ENCODE measurements around the gene L3MBTL4. TPM values are rescaled to one million over a fixed set of nuclear protein-coding genes. Genes with fewer than 3 reads are reported as not detected.

L3MBTL4 gene
- total RNA-seq, 1 experiment from 2014 or later = 2.1 TPM

GRCh38 chr18:5966514-5966913, 448.2 kb downstream of the L3MBTL4 start:
- peaks cover 30% of the 10 kb centered on the region for H3K27me3 Mint-ChIP-seq (ENCODE audit: unreplicated experiment)
- H3K4me3 Mint-ChIP-seq (ENCODE audit: low read depth, unreplicated experiment) = no peak overlapping the region
- H3K27ac Mint-ChIP-seq (ENCODE audit: unreplicated experiment) = no peak overlapping the region
- CTCF ChIA-PET = no interaction called here
- no peak for DNase-seq
- intact Hi-C loops (cut with micrococcal nuclease; ENCODE audit: unreplicated experiment) = no loop called here
- no peaks in the 10 kb centered on the region for H3K36me3 Mint-ChIP-seq (ENCODE audit: insufficient read depth, unreplicated experiment)
- no TSS peak for BruUV-seq (replicated peaks)
- TF ChIP-seq CTCF (IDR thresholded peaks at IDR 0.05; ENCODE audit: unreplicated experiment) = no peak
- H3K9me3 Mint-ChIP-seq (ENCODE audit: low read depth, unreplicated experiment) = no peaks in the 10 kb centered on the region
- H3K4me1 Mint-ChIP-seq (ENCODE audit: low read depth, unreplicated experiment) = no peaks in the 10 kb centered on the region

GRCh38 chr18:5964996-5965395, 449.7 kb downstream of the L3MBTL4 start:
- H3K27ac Mint-ChIP-seq (ENCODE audit: unreplicated experiment) = no peak overlapping the region
- no peak overlapping the region for H3K4me3 Mint-ChIP-seq (ENCODE audit: low read depth, unreplicated experiment)
- intact Hi-C loops (cut with micrococcal nuclease; ENCODE audit: unreplicated experiment) = no loop called here
- no peaks in the 10 kb centered on the region for H3K36me3 Mint-ChIP-seq (ENCODE audit: insufficient read depth, unreplicated experiment)
- no peaks in the 10 kb centered on the region for H3K9me3 Mint-ChIP-seq (ENCODE audit: low read depth, unreplicated experiment)
- CTCF ChIA-PET = no interaction called here
- peaks cover 36% of the 10 kb centered on the region for H3K27me3 Mint-ChIP-seq (ENCODE audit: unreplicated experiment)
- DNase-seq = no peak
- no TSS peak for BruUV-seq (replicated peaks)
- TF ChIP-seq CTCF (IDR thresholded peaks at IDR 0.05; ENCODE audit: unreplicated experiment) = no peak
- no peaks in the 10 kb centered on the region for H3K4me1 Mint-ChIP-seq (ENCODE audit: low read depth, unreplicated experiment)

GRCh38 chr18:5964596-5964995, 450.1 kb downstream of the L3MBTL4 start:
- no peak overlapping the region for H3K27ac Mint-ChIP-seq (ENCODE audit: unreplicated experiment)
- no peak overlapping the region for H3K4me3 Mint-ChIP-seq (ENCODE audit: low read depth, unreplicated experiment)
- no peaks in the 10 kb centered on the region for H3K4me1 Mint-ChIP-seq (ENCODE audit: low read depth, unreplicated experiment)
- TF ChIP-seq CTCF (IDR thresholded peaks at IDR 0.05; ENCODE audit: unreplicated experiment) = no peak
- CTCF ChIA-PET = no interaction called here
- no peaks in the 10 kb centered on the region for H3K36me3 Mint-ChIP-seq (ENCODE audit: insufficient read depth, unreplicated experiment)
- H3K27me3 Mint-ChIP-seq (ENCODE audit: unreplicated experiment) = peaks cover 36% of the 10 kb centered on the region
- no peaks in the 10 kb centered on the region for H3K9me3 Mint-ChIP-seq (ENCODE audit: low read depth, unreplicated experiment)
- intact Hi-C loops (cut with micrococcal nuclease; ENCODE audit: unreplicated experiment) = no loop called here
- no TSS peak for BruUV-seq (replicated peaks)
- no peak for DNase-seq

- peaks cover 36% of the 10 kb centered on the region for H3K27me3 Mint-ChIP-seq (ENCODE audit: unreplicated experiment)
- intact Hi-C loops (cut with micrococcal nuclease; ENCODE audit: unreplicated experiment) = no loop called here
- no peak for TF ChIP-seq CTCF (IDR thresholded peaks at IDR 0.05; ENCODE audit: unreplicated experiment)
- CTCF ChIA-PET = no interaction called here
- DNase-seq = no peak
- H3K4me3 Mint-ChIP-seq (ENCODE audit: low read depth, unreplicated experiment) = no peak overlapping the region
- no peaks in the 10 kb centered on the region for H3K4me1 Mint-ChIP-seq (ENCODE audit: low read depth, unreplicated experiment)
- no TSS peak for BruUV-seq (replicated peaks)
- H3K9me3 Mint-ChIP-seq (ENCODE audit: low read depth, unreplicated experiment) = no peaks in the 10 kb centered on the region
- no peak overlapping the region for H3K27ac Mint-ChIP-seq (ENCODE audit: unreplicated experiment)
- H3K36me3 Mint-ChIP-seq (ENCODE audit: insufficient read depth, unreplicated experiment) = no peaks in the 10 kb centered on the region
Measured at GRCh38 chr18:5964108-5964507, 450.6 kb downstream of the L3MBTL4 start.

GRCh38 chr18:5963267-5963666, 451.4 kb downstream of the L3MBTL4 start:
- Mint-ChIP-seq H3K4me3 (ENCODE audit: low read depth, unreplicated experiment) (no peak overlapping the region), H3K36me3 (ENCODE audit: insufficient read depth, unreplicated experiment) (no peaks in the 10 kb centered on the region), H3K4me1 (ENCODE audit: low read depth, unreplicated experiment) (no peaks in the 10 kb centered on the region), H3K27ac (ENCODE audit: unreplicated experiment) (no peak overlapping the region), H3K9me3 (ENCODE audit: low read depth, unreplicated experiment) (no peaks in the 10 kb centered on the region), H3K27me3 (ENCODE audit: unreplicated experiment) (peaks cover 38% of the 10 kb centered on the region)
- intact Hi-C loops (cut with micrococcal nuclease; ENCODE audit: unreplicated experiment) = no loop called here
- no peak for TF ChIP-seq CTCF (IDR thresholded peaks at IDR 0.05; ENCODE audit: unreplicated experiment)
- CTCF ChIA-PET = no interaction called here
- DNase-seq = no peak
- no TSS peak for BruUV-seq (replicated peaks)

Data from Calu3 (cell line).